T1000 (cell line): ENCODE data around the gene ANKRD11.

ENCODE experiments used
- DNase-seq: peaks from one replicate; lab custom pipeline; 2025; ENCODE audit warnings: mixed read lengths; lab: John Stamatoyannopoulos, UW

Gene ANKRD11

GRCh38 chr16:89490439-89491237, at the start of gene ANKRD11:
ANKRD11 (minus strand) TSS chr16:89490561; CDS start chr16:89317019, 173,542 bp downstream.
- peak; percentile 95 for DNase-seq

DNA sequence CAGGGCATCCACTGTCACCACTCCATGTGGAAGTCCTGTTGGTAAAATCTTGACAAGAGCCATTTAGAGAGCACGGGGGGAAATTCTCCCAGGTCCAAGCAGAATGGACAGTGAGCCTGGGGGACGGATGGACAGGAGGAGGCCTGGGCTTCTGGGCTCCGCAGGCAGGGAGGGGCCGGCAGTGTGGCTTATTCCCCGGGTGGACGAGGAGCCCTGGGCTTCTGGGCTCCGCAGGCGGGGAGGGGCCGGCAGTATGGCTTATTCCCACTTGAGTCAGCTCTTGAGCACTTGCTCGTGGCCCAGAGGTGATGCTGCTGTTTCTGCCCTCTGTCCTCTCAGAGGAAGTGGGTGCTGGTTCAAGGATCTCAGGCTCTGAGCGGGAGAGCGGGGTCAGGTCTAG, 47.9 kb upstream of the ANKRD11 start:
- DNase-seq: no peak

GRCh38 chr16:89537549-89537925, 47.2 kb upstream of the ANKRD11 start:
- no peak for DNase-seq

DNA sequence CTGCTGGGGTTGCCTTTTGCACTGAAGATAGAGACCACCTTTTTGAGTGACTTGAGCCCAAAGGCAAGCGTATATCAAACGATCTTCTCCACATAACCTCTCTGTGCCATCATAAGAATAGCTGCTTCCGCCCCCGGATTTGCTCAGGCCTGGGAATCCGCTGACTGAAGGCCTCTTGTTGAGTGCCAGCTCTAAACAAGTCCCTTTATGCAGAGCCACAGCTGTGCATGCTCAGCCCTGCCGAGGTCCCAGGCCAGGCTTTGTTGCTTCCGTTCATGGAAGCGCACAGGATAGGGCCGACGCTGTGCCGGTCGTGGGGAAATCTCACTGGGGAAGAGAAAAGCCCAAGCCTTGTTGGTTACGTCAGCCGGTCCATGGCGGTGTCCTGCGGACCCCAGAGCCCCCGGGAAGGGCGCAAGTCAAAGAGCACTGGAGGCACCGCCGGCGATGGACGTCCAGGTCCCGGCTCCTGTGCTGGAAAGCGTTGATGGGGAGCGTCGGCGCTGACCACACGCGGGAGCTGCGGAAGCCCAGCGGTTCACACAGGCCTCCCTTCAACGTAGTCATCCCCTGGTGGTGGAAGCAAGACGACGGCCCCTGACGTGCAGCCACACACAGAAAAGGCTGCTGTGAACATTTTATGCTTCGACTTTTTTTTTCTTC, 46.7 kb upstream of the ANKRD11 start:
- no peak for DNase-seq

DNA sequence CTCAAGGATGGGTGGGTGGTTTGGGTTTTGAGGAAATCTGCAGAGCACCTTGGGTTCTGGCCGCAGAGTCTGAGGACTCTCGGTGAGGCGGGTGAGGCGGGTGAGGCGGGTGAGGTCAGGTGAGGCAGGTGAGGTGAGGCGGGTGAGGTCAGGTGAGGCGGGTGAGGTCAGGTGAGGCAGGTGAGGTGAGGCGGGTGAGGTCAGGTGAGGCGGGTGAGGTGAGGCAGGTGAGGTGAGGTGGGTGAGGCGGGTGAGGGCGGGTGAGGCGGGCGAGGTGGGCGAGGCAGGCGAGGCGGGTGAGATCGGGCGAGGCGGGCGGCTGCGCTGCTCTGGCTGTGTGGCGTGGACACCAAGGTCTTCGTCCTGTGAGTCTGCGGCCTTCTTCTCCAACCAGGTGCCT, 46.0 kb upstream of the ANKRD11 start:
- no peak for DNase-seq

DNA sequence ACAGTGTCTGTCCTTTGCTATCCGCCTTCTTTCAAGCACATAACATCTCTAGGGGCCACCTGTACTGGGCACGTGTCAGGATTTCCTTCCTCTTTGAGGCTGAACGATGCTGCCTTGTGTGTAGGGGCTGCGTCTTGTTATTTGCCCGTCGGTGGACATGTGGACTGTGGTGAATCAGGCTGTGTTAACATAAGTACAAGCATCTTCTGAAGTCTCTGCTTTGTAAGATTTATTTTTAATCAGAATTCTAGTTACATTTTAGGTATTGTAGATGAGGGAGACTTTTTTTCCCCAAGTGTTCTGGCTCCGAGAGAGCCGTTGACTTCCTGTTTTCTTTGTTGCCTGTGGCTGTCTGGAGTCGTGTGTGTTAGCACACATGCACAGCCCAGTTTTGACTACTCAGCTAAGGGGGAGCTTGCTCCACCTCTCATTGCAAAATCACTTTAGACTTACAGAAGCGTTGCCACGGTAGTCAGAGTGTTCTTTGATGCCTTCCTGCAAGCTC, 43.9 kb upstream of the ANKRD11 start:
- no peak for DNase-seq

DNA sequence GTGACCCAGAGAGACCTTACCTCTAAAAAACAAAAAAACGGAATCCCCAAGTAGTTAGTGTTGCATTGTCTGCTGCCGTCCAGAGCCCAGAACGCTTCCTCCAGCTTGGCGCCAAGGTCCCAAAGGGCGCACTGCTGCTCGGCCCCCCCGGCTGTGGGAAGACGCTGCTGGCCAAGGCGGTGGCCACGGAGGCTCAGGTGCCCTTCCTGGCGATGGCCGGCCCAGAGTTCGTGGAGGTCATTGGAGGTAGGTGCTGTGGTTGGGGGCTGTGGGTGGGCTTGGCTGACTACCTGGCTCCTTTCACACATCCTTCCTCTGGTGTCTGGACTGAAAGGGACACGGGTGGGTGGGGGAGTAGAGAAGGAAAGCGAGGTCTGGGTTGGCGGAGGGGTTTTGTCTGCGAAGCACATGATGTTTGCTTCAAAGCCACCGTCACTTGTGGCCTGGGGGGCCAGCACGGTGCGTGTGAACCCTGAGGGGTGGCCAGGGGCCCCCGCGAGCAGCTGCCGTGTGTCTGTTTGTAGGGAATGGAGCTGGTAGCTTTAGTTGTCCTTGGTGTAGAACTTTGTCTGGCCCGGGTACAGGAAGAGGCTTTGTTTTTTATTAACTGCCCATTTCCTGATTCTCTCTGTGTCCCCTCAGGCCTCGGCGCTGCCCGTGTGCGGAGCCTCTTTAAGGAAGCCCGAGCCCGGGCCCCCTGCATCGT, 41.6 kb upstream of the ANKRD11 start:
- no peak for DNase-seq

DNA sequence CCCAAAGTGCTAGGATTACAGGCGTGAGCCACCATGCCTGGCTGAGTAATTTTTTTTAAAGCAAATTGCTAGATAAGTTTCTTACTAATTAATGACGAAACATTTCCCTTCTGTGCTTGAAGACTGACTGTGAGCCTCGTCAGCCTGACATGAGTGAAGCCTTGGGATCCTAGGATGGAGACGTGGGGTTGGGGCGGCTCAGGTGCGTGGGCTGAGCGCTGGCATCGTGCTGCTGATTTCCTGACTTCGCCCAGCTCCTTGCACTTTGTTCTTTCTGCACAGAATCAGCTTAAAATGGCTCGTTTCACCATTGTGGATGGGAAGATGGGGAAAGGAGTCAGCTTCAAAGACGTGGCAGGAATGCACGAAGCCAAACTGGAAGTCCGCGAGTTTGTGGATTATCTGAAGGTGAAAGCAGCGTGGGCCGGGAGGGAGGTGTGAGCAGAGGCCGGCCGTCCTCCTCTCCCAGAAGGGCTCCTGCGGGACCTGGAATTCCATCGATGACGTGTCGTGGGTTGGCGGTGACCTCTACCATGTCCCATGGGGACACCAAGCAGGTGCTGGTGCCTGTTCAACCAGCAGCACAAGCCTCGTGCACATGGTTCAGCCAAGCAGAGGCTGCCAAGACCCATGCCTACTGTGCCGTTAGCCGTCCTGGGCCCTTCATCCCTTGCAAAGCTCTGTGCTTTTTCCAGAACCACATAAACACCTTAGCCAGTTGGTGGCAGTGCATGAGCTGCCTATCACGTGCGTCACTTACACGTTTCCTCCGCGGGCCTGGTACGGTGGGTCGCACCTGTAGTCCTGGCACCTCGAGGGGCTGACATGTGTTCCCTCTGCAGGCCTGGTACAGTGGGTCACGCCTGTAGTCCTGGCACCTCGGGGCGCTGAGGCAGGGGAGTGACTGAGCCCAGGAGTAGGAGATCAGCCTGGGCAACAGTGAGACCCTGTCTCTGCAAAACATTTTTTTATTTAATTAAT, 40.3 kb upstream of the ANKRD11 start:
- no peak for DNase-seq

- DNase-seq: no peak
Measured at GRCh38 chr16:89529097-89529496, 38.7 kb upstream of the ANKRD11 start.

DNA sequence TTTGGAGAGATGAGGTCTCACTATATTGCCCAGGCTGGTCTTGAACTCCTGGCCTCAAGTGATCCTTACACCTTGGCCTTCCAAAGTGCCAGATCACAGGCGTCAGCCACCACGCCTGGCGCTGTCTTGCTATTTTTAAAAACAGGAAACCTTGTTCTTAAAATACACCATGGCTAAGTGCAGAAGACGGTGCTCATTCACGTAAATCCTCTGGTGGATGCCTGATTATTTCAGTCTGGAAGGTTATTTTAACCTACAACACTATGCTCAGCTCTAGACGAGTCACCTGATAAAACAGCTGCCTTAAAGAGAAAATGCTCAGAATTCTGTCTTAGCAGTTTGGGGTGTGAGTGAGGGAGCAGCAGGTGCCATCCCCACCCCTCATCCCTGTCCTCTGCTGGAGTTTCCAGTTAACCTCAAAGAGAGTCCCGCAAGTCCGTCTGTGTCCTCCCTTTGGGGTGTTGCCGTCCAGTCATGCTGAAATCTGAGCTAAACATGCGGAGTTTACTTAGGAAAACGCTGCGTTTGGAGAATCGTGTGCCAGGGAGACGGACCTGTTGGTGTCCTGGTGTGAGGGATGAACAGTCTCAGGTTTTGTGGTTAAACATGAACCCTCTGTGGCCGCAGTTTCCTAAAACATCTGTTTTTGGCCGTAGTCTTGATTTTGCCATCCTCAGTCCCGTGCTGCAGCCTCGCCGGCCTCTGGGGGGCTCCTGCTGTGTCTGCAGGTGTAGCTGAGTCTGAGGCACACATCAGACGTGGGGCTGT, 35.0 kb upstream of the ANKRD11 start:
- DNase-seq: no peak

- no peak for DNase-seq
Measured at GRCh38 chr16:89523680-89524344, 33.5 kb upstream of the ANKRD11 start.

DNA sequence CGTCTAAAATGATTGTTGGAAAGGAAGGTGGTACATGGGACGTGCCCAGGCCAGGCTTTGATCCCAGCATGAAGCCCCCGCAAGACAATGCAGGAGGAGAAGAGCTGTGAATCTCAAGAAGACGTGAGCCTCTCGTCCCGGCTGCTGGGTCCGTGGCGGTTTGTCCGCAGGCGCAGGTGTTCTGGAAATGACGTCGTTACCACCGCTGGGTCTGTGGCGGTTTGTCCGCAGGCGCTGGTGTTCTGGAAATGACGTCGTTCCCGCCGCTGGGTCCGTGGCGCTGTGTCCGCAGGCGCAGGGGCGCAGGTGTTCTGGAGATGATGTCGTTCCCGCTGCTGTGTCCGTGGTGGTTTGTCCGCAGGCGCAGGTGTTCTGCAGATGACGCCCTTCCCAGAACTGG, 31.9 kb upstream of the ANKRD11 start:
- no peak for DNase-seq

DNA sequence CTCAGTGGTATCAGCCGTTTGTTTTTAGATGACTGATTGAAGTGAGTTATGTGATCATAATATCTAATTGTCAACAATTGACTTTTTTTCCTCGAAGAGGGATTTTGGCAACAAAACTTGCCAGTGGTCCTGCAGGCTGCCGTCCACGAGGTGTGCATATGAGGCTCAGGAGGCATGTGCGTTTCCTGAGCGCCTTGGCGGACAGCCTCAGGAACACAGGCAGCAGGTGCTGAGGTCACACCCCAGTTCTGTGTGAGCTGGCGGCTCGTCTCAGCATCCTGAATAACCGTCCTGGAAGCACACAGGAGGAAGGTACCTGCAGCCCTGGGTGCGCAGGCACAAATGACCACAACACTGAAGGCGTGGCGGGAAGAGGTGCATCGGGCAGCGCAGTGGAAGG, 29.5 kb upstream of the ANKRD11 start:
- no peak for DNase-seq

DNA sequence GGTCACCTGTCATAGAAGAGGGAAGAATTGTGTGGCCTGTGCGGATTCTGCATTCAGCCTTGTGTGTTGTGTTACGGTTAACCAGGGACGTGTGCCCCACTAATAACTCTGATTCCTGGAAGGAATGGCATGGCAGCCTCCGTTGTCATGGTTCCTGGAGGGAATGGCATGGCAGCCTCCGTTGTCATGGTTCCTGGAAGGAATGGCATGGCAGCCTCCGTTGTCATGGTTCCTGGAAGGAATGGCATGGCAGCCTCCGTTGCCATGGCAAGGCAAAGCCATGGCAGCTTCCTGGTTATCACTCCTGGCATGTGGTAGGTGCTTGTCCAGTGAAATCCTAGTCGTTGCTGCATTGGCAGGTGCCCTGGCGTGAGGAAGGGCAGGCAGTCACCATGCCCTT, 26.8 kb upstream of the ANKRD11 start:
- DNase-seq: no peak

DNA sequence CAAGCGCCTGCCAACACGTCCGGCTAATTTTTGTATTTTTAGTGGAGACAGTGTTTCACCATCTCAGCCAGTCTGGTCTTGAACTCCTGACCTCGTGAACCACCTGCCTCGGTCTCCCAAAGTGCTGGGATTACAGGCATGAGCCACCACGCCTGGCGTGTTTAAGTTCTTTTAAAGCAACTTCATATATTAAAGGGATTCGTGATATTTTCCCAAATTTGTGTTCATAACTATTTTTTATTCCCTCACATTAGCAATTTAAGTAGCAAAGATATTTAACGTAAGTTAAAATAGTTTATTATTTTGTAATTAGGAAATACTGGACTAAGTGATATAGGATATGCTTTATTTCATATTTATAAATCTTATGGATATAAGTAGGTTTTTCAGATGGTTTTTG, 22.1 kb upstream of the ANKRD11 start:
- no peak for DNase-seq

GRCh38 chr16:89511374-89511773, 21.0 kb upstream of the ANKRD11 start:
- no peak for DNase-seq

DNA sequence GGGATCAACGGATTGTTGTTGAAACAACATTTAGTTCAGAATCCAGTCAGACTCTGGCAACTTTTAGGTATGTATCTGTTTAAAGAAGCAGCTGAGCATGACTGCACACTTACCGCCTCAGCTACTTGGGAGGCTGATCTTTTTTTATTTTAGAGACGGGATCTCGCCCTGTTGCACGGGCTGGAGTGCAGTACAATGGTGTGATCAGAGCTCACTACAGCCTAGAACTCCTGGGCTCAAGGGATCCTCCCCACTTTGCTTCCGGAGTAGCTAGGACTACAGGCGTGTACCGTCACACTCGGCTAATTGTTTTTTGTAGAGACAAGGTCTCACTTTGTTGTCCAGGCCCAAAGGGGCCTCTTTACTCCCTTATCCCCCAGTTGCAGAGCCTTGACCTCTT, 20.2 kb upstream of the ANKRD11 start:
- DNase-seq: no peak

GRCh38 chr16:89507834-89508590, 17.7 kb upstream of the ANKRD11 start, which contains the start of gene SPG7:
SPG7 (plus strand) TSS chr16:89508403; CDS start chr16:89508418, 15 bp downstream.
- peak; percentile 75 for DNase-seq

GRCh38 chr16:89507214-89507833, 17.0 kb upstream of the ANKRD11 start:
- DNase-seq: no peak
